GM10248 (cell line): ENCODE data around the gene GIMAP6.
A peak's percentile ranks its signal among the peaks of the same experiment; 100 is the strongest.
"Not testable (repeated sequence)": the region's sequence is repeated elsewhere in the genome, so short reads cannot be mapped to it uniquely, and the experiment has no call there.

ENCODE experiments used
- CTCF ChIA-PET: fragments of 300-600 bp; sonication (Branson Sonifier 250); formaldehyde crosslinking; extraction: SDS; loops from one replicate; lab custom pipeline; 2021; ENCODE audit warnings: antibody characterized with exemption; lab: Yijun Ruan, JAX
- POLR2A ChIA-PET: fragments of 350-650 bp; sonication (Branson Sonifier 250); formaldehyde crosslinking; extraction: SDS; loops from one replicate; lab custom pipeline; 2020; ENCODE audit warnings: antibody characterized with exemption; lab: Yijun Ruan, JAX
- DNase-seq: peaks from one replicate; pipeline ENCODE4 v3.0.0; 2012; ENCODE audit errors: extremely low spot score
- CTCF ChIP-seq: IDR thresholded peaks from 2 replicates; pipeline ENCODE4 v1.5.1; 2012; ENCODE audit warnings: mild to moderate bottlenecking, low read depth; ENCODE audit errors: extremely low read depth, missing control alignments, control extremely low read depth

The GIMAP6 gene

GRCh38 chr7:150631866-150632864 is at the start of gene GIMAP6:
Gene GIMAP6 (minus strand): TSS chr7:150632385. CDS start chr7:150630142, 2,243 bp downstream.
- TF ChIP-seq CTCF: peak; percentile 26
- CTCF ChIA-PET: interaction anchor here (2.9 kb wide), 1 partner anchor 10 kb away, joined by 9 read pairs; no protein-coding TSS in a partner anchor
- POLR2A ChIA-PET: no interaction called here
- DNase-seq: peak; percentile 52

GRCh38 chr7:150680364-150680763 is 48.2 kb upstream of the GIMAP6 start:
- POLR2A ChIA-PET: interaction anchor here (0.7 kb wide), 1 partner anchor 21 kb away, joined by 3 read pairs; no protein-coding TSS in a partner anchor
- DNase-seq, CTCF ChIA-PET: not testable (repeated sequence)

GRCh38 chr7:150678601-150679000 is 46.4 kb upstream of the GIMAP6 start:
- CTCF ChIA-PET, DNase-seq, POLR2A ChIA-PET: not testable (repeated sequence)

GRCh38 chr7:150676854-150677253 is 44.7 kb upstream of the GIMAP6 start:
- POLR2A ChIA-PET, DNase-seq: not testable (repeated sequence)
- CTCF ChIA-PET: interaction anchor here (0.9 kb wide), 1 partner anchor 9 kb away, joined by 4 read pairs; no protein-coding TSS in a partner anchor

GRCh38 chr7:150676276-150676675 is 44.1 kb upstream of the GIMAP6 start:
- DNase-seq, POLR2A ChIA-PET: not testable (repeated sequence)
- CTCF ChIA-PET: interaction anchor here (0.9 kb wide), 1 partner anchor 8 kb away, joined by 4 read pairs; no protein-coding TSS in a partner anchor

GRCh38 chr7:150675714-150676113 is 43.5 kb upstream of the GIMAP6 start:
- no peak for DNase-seq
- ChIA-PET CTCF (no interaction called here), POLR2A (no interaction called here)
- no peak for TF ChIP-seq CTCF

GRCh38 chr7:150671798-150672585 is 39.8 kb upstream of the GIMAP6 start:
- CTCF ChIA-PET, POLR2A ChIA-PET, DNase-seq: not testable (repeated sequence)

- ChIA-PET CTCF (interaction anchor here (1.0 to 1.9 kb wide), 5 partner anchors 8 to 220 kb away, joined by 3 to 9 read pairs (median 4); no protein-coding TSS in a partner anchor), POLR2A (no interaction called here)
- no peak for DNase-seq
- TF ChIP-seq CTCF: no peak
Measured at GRCh38 chr7:150668977-150669376, 36.8 kb upstream of the GIMAP6 start.
